HT-29 (cell line): Measurements from ENCODE around the gene SPAG6. TPM values are rescaled to one million over a fixed set of nuclear protein-coding genes. Genes with fewer than 3 reads are reported as not detected.
"Not testable (repeated sequence)": the region's sequence is repeated elsewhere in the genome, so short reads cannot be mapped to it uniquely, and the experiment has no call there.

ENCODE experiments used
- DNase-seq: peaks from one replicate; pipeline ENCODE4 v3.0.0-alpha.2; 2015; ENCODE audit warnings: low spot score
- total RNA-seq: library from RNA; depleted of rRNA; stranded (reverse); fragments of >200 nt; shearing (Covaris generic); gene quantifications from 2 replicates; pipeline ENCODE4 v1.2.3, GENCODE V29; 2014; rRNA removed

SPAG6 gene
- not detected in 2 replicates for total RNA-seq

DNA sequence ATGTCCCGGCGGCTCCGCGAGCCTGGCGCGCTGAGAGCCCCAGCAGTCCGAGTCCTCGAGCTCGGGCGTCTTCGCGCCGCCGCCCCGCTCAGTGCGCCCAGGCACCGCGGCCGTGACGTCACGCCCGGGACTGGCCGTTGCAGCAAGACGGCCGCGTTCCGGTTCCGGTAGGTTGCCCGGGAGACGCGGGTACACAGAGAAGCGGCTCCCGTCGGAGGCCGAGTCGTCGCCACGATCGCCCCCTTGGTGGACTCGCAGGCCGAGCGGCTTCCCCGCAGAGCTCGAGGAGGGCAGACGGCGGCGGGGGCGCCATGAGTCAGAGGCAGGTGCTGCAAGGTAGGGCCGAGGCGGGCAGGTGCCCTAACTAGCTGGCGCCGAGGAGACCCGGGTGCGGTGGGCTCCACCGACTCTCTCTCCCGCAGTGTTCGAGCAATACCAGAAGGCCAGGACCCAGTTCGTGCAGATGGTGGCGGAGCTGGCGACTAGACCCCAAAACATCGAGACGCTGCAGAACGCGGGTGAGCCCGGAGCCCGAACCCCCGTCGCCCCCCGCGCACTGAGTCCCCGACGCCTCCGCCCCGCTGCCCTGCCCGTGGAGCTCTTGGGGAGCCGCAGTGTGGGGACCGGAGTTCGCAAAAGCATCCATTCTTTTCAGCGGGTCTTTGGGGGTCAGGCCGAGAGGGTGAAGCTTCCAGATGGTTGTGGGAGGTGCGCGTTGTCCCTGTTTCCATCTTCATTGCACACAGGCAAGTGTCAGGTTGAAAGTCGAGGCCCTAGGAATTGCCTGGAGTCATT lies at the start of gene SPAG6:
Gene SPAG6, plus strand, starts transcription at position 196 of the 795 bp plus-strand sequence. Its CDS starts 116 bp downstream, at position 312.
- no peak for DNase-seq

DNA sequence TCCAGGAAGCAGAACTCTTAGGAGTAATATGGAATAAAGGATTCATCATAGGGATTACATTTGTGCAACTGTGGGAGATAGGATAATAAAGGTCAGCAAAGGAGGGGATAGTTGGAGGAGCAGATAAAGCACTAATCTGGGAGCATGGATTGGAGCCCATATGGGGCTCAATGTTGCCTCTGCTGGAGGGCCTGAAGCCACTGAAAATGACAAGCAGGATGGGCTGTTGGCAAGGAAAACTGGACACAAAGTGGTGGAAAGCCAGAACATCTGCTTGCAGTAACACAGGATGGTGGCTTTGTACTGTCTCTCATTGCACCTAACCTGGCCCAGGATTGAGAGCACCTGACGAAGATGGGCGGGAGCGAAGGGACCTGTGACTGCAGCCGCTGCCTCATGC lies 44.1 kb upstream of the SPAG6 start:
- DNase-seq: no peak

DNA sequence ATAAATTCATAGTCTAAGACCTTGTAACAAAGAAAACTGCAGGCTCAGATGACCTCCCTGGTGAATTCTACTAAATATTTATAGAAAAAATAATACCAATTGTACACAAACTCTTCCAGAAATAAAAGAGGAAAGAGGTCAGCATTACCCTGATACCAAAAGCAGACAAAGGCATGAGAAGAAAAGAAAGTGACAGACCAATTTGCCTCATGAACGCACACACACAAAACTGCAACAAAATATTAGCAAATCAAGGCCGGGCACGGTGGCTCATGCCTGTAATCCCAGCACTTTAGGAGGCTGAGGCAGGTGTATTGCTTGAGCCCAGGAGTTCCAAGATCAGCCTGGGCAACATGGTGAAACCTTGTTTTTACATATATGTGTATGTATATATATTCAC lies 41.8 kb upstream of the SPAG6 start:
- DNase-seq: no peak

DNA sequence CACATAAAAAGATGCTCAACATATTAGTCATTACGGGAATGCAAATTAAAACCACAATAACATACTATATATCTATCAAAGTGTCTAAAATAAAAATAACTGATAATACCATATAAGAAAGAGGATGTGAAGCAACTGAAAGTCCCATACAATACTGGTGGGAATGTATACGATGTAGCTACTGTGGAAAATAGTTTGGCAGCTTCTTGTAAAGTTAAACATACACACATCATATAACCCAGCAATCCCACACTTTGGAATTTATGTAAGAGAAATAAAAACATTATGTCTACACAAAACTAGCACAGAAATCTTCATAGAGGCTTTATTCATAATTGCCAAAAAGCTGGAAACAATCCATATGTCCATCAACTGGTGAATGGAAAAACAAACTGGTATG lies 39.6 kb upstream of the SPAG6 start:
- no peak for DNase-seq

DNA sequence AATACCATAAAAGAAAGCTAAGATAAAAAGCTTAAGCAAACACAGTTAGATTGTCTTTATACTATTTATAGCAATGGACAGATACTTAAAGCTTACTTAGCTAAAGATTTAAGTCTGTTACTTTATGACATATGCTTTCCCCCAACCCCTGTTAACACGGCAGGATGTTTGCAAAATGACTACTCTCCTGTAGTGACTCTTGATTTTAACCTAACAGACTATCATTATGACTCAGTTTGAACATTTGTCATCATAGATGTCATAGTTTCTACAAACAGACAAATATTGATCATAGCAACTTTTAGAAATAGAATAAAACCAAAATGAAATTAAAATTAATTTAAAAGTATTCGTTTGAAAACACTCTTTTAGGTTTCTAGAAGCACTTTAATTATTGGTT lies 36.9 kb upstream of the SPAG6 start:
- DNase-seq: no peak

DNA sequence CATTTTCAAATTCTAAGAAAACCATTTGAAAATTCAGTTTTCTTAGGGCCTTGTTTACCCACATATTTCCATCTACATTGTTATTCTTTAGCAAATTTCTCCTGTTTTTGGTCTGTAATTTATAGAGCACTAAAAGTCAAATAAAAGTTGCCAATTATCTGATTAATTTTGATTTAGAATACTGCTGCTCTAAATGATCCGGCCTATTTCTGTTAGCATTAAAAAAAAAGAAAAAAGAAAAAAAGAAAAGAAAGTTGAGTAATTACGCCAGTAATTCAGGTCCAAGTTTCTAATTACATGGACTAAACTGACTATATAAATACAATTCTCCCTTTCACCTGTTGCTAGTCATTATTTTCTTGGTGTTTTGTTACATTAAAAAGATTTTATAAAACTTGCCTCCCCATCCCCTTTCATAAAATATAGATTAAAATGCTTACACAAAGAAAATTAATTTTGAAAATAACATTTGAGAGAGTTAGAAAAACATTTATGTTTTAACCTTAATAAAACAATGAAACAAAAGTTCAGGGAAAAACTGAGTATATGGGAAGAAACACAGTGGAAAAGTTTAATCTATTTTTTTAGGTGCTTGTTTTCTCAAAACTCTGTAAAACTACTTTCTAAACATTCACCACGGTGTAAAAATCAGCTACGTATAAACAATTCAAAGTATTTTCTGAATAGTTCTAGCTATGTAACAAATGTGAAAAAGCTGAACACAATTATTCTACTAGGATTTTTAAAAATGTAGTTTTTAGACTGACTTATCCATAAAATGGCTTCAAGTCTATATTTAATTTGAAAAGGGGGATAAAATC lies 35.9 kb upstream of the SPAG6 start:
- no peak for DNase-seq

DNA sequence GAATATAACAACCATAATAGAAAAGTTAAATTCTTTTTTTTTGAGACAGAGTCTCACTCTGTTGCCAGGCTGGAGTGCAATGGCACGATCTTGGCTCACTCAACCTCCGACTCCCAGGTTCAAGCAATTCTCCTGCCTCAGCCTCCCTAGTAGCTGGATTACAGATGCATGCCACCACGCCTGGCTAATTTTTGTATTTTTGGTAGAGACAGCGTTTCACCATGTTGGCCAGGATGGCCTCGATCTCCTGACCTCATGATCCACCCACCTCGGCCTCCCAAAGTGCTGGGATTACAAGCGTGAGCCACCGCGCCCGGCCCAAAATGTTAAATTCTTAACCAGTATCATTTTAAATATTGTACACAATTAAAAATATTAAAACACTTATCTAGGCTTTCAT lies 35.3 kb upstream of the SPAG6 start:
- not testable (repeated sequence) for DNase-seq

DNA sequence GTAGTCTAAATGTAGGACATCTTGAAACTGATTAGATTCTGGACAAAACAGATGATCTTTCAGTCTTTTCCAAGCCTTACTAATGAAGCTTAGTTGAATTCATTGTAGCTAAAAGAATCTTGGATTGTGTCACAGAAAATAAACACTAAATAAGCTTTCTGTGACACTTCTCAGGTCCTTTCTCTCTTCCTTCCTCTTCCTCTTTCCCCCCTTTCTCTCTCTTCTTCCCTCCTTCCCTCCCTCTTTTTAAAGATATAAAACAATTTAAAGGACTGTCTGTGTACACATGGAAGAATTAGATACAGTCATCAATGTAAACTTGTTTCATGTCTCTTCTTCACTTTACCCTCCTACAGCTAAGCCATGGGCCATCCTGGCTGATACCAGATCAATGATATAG lies 34.4 kb upstream of the SPAG6 start:
- no peak for DNase-seq

DNA sequence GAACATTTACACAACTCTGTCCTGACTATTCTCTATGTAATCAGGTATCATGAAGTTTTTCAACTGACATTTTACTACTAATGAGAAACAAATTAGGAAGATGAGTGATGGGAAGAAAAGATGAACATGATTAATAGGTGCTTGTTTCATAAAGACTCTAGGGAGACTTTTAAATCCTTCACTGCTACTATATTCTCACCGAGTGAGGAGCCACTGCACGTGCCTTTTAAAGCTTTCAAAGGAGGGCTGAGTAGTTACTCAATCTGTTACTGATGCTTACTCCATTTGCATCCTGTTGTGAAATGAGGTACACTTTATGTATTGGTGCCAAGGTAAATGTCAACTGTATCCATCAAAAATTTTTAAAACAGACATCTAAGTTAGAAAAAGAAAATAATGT lies 30.4 kb upstream of the SPAG6 start:
- DNase-seq: no peak

DNA sequence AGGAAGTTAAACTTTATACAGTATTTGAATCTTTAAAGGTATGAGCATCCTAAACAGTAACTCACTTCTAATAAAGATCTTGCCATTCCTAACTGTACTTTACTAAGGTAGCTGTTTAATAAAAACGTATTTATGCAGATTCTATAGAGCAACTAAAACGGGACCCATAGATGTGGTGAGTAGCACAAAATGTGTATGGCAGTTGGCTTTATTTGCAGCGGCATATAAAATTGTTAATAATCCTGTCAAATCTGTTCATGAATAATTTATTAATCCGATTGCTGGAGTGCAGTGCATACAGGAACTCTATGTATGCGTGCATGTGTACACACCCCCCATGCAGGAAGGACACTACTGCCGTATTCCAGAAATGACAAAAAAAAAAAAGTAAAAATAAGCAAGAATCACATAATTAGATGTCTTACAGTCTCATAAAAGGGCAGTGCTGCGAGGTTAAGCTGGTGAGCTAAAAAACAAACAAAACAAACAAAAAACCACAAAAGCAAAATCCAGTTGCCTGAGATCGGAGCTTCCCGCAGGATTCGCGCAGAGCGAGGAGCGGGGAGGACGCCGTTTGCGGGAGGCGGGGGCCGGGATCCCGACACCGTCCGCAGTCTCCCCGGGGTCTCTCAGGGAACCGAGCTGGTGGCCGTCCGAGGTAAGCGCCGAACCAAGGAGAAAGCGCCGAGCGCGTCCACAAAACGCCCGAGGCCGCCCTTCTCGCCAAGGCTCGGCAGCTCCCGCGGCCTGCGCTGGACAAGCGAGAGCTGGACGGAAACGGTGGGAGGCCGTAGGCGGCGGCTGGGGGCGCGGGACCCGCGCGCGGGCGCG lies 29.6 kb upstream of the SPAG6 start:
- peak; percentile 23 for DNase-seq

DNA sequence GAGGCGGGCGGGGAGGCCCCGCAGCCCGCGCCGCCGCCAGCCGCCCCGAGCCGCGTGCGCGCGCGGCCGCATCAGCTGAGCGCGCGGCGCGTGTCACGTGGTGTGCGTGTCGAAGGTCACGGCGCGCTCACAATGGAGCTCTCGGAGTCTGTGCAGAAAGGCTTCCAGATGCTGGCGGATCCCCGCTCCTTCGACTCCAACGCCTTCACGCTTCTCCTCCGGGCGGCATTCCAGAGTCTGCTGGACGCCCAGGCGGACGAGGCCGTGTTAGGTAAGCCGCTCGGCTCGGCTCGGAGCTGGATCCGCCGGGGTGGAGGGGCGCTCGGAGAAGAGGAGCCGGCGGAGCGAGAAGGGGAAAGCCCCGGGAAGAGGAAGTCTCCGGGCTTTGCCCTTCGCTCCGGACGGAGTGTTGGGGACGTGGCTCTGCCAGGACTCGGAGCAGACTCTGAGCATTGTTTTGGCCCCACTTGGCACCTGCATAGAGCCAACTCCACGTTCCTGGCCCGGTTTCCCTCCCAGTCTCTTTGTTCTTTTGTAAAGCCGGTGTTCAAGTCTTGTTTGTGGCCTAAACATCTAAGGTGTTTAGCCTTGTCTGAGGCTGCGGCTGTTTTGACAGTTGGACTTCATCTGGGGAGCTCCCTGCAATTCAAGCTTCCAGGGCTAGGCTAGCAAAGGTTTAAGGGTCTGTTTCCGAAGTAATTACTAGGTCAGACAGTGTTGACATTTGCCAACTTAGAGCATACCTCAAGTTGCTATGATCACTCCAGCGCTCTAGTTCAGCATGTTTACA lies 28.8 kb upstream of the SPAG6 start, which contains the start of gene COMMD3:
Gene COMMD3, plus strand, starts transcription at position 103 of the 790 bp plus-strand sequence. Its CDS starts 30 bp downstream, at position 133.
- peak; percentile 79 for DNase-seq

DNA sequence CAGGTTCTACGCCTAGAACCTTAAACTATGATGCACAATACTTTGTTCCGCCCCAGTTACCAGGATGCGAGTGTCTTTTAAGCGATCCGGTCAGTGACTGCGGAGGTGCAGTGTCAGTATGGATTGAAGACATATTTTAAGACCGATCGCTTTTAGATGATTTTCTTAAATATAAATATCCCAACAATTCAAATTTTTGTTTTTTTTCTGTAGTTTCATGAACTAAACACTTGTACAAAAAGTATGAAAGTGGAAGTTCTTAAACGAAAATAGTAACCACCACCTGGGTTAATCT lies 28.3 kb upstream of the SPAG6 start:
- DNase-seq: no peak

DNA sequence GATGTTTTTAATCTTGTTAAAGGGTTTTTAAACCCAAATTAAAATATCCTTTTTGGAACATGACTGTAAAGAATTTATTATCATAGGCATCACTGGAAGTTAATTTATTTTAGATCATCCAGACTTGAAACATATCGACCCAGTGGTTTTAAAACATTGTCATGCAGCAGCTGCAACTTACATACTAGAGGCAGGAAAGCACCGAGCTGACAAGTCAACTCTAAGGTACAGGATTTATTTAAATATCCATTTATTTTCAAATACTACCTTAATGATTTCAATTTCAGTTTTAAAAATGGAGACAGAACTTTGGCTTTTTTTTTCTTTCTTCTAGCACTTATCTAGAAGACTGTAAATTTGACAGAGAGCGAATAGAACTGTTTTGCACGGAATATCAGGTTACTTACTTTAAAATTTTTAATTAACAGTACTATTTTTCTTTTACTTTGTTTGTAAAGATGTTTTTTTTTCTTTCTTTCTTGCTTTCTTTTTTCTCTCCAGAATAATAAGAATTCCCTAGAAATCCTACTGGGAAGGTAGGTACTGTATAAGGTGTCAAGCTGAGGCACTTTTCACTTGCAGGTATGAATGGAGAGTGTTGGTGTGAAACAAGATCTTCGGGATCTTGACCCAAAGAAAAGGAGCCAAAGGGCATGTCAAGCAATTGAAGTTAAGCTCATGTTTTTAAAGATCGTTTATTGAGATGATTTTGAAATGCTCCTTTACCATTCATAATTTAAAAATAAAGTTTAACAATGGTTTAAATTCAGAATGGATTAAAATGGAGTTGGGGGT lies 27.3 kb upstream of the SPAG6 start:
- DNase-seq: no peak

DNA sequence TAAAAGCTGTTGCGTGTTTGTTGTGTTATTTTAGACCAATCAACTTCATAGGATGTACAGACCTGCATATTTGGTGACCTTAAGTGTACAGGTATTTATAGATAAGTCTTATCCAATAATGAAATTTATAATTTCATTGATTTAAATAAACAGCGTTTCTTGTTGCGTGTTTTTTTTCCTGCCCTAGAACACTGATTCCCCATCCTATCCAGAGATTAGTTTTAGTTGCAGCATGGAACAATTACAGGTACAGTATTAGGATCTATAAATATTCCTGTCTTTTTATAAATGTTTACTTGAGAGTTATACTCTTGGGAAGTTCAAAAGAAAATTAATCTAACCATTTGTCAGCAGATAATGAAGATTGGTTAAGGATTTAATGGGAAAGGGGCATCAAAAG lies 26.5 kb upstream of the SPAG6 start:
- no peak for DNase-seq

DNA sequence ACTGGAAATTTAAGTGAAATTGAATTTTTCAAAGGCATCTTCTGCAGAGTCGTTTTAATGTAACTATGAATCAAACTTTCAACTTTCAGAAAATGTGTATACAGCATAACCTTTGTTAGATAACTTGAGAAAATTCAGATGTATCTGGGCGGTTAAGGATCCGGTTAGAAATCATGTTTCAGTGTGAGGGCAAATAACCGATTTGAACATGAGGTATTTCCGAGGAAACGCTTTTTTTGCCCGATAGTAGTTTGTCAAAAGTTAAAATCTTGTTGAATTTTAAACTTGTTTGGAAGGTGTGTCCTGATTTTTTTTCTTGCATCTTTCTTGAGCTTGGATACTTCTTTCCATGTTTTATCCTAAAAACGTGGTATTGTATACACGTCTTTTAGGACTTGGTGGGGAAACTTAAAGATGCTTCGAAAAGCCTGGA lies 25.7 kb upstream of the SPAG6 start:
- DNase-seq: no peak

DNA sequence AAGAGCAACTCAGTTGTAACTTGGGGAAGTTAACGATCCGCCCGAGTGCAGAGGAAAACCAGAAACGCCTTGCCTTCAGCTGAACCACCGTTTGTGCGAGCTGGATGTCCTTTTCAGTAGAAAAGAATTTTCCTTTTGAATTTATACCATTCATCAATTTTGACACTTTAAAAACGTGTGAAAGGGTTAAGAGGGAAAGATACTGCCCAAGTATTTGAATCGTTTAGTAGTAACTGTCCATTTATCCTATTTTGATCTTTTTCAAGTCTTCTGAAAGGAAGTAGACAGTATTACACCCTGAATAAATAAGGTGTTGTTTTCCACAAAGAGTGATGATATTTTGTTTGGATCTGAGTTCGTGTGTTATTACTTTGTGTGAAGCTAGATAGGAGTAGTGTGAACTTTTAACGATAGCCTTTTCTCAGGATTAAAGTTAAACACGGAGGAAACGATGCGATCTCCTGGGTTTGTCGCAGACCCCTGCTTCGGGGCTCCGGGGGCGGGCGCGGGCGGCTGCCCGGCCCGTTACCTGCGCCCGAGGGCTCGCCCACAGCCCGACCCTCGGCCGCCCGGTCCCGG lies 25.2 kb upstream of the SPAG6 start:
- peak; percentile 25 for DNase-seq

DNA sequence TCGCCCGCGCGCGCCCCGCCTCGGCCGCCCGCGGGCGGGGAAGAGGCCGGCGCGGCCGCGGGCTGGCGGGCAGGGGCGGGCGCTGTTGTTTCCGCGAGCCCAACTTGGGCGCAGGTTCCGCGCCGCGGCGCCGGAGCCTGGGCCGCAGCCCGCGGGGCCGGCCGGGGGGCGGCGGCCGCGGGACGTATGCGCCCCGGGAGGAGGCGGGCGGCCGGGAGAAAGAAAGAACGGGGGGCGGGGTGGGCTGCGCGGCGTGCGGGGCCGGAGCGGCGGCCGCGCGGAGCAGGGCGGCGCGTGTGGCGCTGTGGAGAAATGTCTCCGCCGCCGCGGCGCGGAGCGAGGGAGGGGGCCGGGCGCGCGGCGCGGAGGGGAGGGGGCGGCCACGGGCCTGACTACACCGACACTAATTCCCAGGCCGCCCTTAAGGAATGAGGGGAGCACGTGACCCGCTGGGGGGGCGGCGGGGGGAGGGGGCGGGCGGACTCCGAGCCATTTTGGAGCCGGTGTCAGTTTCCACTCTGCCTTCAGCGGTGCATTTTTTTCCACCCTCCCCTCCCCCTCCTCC lies 24.6 kb upstream of the SPAG6 start, which contains the start of gene BMI1:
Gene BMI1, plus strand, starts transcription at position 509 of the 565 bp plus-strand sequence. CDS start 5,351 bp downstream, outside the sequence.
- peak; percentile 44 for DNase-seq

DNA sequence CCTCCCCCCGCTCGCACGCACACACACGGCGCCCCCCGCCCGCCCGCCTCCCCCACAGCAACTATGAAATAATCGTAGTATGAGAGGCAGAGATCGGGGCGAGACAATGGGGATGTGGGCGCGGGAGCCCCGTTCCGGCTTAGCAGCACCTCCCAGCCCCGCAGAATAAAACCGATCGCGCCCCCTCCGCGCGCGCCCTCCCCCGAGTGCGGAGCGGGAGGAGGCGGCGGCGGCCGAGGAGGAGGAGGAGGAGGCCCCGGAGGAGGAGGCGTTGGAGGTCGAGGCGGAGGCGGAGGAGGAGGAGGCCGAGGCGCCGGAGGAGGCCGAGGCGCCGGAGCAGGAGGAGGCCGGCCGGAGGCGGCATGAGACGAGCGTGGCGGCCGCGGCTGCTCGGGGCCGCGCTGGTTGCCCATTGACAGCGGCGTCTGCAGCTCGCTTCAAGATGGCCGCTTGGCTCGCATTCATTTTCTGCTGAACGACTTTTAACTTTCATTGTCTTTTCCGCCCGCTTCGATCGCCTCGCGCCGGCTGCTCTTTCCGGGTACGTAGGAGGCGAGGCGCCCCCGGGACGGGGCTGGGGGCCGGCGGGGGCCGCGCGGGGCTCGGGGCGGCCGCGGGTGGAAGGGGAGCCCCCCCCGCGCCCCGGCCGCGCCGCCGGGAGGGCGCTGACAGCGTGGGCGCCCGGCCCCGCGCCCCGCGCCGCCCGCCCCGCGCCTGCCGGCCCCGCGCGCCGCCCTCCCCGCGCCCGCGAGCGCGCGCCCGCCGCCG lies 24.0 kb upstream of the SPAG6 start:
- peak; percentile 73 for DNase-seq
